ENCODE data around the gene ZNF385D.
"Not testable (repeated sequence)": the region's sequence is repeated elsewhere in the genome, so short reads cannot be mapped to it uniquely, and the experiment has no call there.

The ZNF385D gene

DNA sequence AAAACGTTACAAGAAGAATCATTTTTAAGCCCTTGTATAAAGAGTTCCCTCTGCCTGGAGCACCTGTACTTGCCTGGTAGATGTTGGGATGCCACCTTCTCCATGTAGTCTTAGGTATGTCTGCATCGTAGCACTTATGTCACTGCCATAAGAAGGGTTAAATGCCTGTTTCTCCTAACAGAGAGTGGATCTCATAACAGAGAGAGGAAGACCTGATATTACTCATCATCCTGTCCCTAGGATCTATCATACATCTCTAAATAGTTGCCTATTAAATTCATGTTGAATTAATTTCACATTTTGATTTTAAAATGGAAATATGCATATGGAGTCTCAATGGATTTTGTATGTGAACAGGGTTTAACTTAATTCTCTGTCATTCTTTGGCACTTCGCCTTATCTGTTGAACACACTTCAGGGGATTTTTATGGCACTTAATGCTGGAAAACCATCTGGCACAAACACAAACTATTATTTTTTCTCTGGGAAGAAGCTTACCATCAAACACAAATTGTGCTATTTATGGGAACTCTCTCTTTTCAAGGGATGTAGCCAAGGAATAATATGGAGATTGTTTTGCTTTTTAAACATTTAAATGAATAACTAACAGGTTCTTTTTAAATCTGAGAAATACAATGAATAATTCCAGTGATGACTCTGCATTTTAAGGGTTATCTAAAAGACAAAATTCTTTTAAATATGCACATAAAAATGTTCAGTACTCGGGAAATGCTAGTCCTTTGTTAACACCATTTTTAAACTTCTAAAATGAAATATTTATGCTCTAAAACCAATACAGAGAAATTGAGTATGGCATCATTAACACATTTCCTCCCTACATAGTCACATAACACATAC, 230.7 kb downstream of the ZNF385D start:
- no peak for DNase-seq (ENCODE audit: low read depth in 4 of 4, low spot score in 1 of 4)

DNA sequence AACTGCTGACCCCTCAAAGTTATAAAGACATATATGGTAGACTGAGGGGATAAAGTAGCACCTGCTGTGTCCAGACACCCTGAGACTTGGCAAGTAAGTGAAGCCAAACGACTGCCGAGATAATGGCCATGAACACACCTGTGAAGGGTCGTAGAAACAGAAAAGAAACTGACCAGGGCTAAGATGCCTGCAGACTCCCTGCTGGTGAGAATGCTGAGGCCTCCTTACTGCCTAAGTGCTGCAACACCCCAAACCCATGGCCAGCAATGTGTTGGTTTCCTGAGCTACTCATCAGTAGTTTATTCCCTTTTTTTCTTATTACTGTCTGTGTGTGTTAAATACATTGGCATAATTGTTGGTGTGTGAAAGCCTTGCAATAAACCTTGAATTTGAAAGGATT, 233.8 kb downstream of the ZNF385D start:
- no peak for DNase-seq (ENCODE audit: low read depth in 4 of 4, low spot score in 1 of 4)

DNA sequence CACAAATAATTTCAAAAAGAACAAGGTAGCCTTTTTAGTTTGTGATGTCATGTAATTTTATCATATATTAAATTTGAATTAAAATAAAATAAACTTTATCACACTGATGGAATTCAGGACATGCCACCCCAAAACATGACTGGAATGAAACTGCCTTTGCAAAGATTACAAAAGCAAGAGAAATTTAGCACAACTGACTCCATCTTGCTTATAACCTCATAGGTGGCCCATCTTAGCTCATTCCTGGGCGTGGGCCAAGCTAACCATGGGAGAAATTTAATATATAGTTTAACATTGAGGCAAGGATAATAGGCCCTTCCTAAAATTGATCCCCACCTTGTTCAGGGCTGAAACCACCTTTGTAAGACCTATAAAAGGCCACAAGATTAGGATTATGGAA, 235.6 kb downstream of the ZNF385D start:
- no peak for DNase-seq (ENCODE audit: low read depth in 4 of 4, low spot score in 1 of 4)

DNA sequence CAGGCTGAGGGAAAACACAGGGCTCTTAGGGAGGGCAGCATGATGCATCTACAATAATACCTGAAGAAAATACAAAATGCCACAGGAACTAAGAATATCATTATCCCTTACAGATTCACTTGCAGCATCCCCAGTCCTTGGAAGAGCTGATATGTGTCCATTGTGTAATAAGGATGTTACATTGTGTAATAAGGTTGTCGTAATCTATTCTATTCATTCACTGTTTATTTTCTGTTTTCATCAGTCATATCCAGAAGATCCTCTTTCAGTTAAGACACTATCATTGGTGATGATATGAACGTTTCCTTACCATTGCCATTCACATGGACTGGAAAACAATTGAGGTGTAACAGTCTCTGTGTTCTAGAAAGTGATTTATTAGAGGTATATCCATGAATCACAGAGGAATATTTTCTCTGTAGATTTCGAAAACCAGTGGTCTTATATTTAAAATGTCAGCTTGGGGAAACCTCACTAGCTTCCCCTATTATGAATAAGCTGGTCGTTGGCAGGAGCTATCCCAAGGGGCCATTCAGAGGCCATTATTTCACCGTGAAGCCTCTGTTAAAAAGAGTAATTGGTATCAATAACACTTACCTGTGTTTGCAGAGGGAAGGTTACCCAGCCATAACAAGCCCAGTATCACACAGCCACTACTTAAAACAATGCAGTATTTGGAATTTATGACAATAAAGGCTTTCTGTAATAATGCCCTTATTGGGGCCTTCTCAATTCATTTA, 241.1 kb downstream of the ZNF385D start:
- no peak for DNase-seq (ENCODE audit: low read depth in 4 of 4, low spot score in 1 of 4)

DNA sequence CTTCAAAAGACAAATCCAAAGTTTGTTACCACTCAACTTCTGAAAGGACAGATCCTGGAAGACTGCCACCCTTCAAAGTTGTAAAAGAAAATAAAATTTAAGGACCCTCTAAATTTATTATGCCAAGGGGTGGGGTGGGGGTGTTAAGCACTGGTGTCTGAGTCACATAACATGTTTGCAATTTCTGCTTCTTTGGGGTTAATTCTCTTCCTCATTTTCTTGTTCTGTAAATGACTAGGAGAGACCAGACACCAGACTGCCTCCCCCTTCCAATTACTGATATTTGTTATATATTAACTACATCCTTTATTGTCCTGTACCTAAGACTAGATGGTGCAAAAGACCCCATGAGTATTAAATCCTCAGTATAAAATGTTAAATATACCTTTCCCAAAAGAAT, 242.8 kb downstream of the ZNF385D start:
- DNase-seq (ENCODE audit: low read depth in 4 of 4, low spot score in 1 of 4), result no peak

DNA sequence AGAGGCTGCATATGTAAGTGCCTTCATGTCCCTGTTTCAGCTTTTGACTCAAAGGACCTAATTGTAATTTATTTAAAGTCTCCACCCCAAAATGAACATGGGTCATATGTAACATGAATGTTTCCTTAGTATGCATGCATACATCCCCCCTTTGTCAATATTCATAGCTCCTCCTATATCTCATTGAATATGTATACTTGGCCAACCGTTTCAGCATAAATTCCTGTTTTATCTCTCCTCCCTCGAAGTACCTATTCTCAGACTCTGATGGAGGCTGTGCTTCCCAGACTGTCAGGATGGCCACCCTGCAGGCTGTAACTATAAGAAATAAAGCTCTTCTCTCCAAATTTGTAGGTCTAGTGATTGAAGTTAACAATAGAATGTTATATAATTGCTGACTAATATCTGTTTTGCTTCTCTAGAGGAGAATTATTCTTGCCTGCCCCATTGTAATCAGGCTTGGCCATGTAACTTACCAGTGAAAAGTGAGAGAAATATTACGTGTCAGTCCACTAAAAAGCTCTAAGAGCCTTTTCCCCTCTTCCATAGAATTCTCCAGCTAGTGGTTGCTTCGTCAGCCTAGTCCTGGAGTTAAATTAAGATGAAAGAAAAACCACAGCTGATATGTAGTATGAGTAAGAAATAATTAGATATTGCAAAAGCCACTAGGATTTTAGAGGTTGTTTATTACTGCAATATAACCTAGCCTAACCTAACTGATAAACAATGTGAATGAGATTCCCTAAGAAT, 245.1 kb downstream of the ZNF385D start:
- DNase-seq (ENCODE audit: low read depth in 4 of 4, low spot score in 1 of 4), result no peak

DNA sequence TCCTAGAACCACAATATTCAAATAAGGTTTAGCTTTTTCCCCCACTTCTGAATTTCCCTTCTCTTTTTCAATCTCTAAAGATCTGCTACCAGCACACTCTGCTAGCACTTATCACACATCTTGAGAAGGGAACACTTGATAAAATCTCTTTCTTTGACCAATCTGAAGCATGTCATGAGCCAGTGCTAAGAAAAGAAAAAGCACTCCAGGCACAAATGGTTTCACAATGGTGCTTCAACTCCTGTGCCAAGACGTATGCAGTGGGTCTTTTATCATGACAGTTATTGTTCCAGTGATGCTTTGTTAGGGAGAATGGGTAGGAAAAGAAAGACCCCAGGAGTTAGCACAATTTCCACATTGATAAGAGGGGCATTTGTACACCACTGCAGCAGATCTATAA, 248.4 kb downstream of the ZNF385D start:
- no peak for DNase-seq (ENCODE audit: low read depth in 4 of 4, low spot score in 1 of 4)

DNA sequence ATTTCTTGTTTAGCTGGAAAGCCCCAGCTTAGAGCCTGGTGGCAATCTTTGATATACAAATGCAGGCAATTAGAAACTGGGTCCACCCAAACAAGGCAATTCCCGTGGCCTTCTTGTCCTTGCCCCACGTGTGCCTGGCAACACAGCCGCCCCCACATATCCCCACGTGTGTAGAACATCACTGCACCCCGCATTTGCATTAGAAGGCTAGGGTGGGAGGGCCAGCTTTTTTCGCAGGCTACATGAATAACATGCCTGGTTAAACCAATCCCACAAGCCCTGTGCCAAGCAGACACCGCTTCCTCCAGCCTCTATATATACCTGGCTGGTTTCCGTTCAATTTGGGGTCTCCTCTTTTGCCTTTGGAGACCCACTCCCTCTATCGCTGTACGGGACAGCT, 250.2 kb downstream of the ZNF385D start:
- no peak for DNase-seq (ENCODE audit: low read depth in 4 of 4, low spot score in 1 of 4)

DNA sequence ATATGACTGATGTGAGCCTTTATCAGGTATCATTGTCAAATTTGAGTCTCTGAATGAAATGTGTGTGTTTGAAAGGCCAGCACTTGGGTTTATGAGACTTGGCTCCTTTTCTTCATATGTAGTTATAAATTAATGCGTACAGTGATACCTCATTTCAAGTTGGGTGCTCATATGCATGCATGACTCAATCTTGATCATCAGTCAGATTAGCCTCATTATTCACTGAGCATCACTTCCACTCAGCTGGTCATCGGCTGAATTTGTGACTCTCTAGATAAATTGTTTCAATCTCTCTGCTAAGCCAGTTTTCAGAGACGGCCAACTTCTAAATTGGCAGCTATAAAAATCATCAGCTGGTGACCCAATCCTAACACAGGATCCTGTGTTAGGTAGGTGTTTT, 260.3 kb downstream of the ZNF385D start:
- DNase-seq (ENCODE audit: low read depth in 4 of 4, low spot score in 1 of 4), result not testable (repeated sequence)

DNA sequence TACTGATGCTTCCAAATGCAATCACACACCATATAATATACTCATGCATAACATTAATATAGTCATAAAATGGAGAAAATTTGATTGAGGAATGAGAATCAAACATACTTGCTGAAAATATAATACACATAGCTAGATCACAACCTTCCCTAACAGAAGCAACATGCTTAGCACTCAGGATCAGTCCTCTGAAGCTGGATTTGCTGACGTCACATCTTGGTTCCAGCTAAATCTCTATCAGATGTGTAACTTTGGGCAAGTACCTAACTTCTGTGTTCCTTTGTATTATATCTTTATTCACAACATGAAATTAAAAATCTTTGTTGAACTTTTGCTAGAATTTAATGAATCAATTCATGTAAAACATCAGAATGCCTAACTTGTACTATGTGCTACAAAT, 263.5 kb downstream of the ZNF385D start:
- no peak for DNase-seq (ENCODE audit: low read depth in 4 of 4, low spot score in 1 of 4)

DNA sequence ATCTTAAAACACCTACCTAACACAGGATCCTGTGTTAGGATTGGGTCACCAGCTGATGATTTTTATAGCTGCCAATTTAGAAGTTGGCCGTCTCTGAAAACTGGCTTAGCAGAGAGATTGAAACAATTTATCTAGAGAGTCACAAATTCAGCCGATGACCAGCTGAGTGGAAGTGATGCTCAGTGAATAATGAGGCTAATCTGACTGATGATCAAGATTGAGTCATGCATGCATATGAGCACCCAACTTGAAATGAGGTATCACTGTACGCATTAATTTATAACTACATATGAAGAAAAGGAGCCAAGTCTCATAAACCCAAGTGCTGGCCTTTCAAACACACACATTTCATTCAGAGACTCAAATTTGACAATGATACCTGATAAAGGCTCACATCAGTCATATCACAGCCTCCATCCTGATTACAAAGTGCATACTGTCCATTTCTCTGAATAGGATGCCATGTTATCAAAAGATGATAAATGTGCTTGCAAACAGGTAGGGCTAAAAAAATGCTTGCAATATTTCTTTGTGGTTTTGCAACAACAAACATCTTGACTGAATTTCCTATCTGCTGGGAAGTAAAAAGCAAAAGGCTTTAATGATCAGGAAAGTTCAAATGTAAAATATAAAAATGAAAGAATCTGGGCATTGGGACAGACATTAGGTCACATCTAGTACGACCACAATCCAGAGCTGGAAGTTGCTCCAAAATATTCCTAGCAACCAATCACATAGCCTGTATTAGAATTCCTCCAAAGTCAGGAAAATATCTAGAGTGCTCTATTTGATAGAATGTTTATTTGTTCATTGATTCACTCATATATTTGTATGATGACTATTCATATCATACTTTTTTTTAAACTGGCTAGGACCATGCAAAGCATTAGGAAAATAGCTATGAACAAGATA, 264.7 kb downstream of the ZNF385D start:
- DNase-seq (ENCODE audit: low read depth in 4 of 4, low spot score in 1 of 4), result not testable (repeated sequence)

DNA sequence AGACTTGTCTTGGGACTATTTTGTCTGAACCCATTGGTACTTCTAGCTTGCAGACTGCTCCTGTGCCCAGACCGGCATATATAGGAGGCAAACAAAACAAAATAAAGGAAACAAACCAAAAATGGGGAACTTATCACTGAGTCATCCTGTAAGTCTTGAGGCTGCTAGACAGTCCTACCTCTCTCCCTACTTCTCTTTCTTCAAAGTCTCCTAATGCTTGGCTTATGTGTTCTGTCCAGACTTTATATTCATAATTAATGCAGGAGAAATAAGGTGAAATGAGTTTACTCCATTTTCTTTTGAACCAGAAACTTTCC, 266.2 kb downstream of the ZNF385D start:
- DNase-seq (ENCODE audit: low read depth in 4 of 4, low spot score in 1 of 4), result no peak

DNA sequence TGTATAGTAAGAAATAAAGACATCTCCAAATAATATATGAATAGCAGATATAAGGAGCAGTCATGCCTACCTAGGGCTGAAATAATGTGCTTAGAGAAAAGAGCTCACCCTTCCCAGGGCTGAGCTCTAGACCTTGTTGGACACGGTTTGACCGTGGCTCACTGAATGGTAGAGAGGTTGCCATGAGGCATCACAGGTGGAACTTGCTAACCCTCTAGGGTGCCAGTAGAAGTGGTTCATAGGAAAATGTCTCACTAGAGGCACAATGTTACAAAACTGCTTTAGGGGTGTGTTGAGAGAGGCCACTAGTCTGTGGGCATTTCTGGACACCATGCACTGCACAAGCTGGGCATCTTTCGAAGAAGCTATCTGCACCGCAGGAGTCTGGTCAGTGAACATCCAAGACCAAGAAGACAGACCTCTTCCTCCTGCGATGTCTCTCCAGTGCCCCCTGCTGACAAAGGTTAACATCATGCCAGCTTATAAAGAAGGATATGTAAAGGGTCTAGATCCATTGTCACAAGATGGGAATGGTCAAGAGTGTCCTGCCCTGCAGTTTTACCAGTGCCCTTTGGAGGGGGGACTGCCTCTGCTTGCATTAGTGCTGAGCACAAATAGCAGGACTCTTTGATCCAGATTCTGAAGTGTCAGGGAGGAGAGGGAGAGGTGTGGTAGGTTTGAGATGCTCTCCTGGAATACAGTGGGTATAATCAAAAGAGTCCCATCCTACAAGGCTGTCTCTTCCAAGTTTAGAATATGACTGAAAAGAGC, 266.8 kb downstream of the ZNF385D start:
- DNase-seq (ENCODE audit: low read depth in 4 of 4, low spot score in 1 of 4), result no peak

DNA sequence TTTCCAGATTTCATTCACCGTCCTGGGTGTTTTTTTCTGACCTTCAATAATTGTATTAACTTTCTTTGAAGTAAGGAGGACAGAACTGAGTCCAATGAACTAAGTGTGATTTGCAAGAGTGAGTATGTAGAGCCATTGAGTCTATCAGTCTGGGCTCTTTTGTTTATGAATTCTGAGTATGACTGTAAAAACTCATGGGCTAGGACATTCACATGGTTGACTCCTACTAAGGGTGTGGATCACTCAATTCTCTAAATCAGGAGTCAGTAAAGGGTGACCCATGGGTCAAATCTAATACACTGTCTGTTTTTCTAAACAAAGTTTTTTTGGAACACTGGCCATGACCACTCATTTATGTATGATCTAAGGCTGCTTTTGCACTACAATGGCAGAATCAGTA, 269.0 kb downstream of the ZNF385D start:
- no peak for DNase-seq (ENCODE audit: low read depth in 4 of 4, low spot score in 1 of 4)

DNA sequence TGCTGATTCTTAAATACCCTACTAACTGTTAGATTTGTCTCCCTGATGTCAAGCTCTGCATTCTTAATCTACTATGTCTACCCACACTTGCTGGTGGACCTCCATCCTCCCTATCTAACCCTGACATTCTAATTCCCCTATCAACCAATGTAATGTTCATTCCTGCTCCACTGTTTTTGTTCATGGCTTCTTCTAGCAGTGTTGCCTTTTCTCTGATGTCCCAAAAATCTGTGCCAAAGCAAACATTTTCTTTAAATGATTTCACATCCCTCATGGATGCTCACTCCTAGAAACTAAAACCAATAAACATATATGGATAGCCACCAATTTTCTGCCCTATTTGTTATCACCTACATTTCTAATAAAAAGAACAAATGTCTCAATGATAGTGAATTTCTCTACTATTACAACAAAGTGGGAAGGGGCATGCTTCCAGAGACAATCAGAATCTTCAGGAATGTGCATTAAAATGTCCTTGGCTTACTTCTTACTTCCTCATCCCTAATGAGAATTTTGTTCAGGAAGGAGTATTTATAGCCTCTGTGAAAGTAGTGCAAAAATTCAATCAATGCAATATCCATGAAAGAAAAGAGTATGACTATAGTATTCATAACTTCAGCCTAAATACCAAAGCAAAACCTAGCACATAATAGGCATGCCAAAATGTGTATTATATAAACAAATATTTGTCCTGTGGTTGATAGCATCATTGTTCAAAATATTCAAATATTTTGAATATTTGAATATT, 273.3 kb downstream of the ZNF385D start:
- no peak for DNase-seq (ENCODE audit: low read depth in 4 of 4, low spot score in 1 of 4)

DNA sequence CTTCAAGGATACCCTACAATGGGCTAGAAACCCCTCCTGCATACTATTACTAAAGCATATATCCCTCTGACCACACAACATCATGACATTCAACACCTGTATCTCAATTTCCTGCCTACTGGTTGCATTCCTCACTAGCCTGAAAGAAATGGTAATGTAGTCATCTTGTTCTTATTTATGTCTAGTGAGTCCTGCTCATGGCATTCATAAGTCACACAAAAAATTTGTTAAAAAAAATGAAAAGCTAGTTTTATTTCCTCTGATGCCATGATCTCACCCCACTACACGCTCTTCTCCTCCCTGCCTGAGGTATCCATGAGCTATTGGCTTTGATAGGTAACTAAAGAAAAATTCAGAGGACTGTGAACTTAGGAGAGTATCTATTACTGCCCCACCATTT, 284.5 kb downstream of the ZNF385D start:
- no peak for DNase-seq (ENCODE audit: low read depth in 4 of 4, low spot score in 1 of 4)

DNA sequence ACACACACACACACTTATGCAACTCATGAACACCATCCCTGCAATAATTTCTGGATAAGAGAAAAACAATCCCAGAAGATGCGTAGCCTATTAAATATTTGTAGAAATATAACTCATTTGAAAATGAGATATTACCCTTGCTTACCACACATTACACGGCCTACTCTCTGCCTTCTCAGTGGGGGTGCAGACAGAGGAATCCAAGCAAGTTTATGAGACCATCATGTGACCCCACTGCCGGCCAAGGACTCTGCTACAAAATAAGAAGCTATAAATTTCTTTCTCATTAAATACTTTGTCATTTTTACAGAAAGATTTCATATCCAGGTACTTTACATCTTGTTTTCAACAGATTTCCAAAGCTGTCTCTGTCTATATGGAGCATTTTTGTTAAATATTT, 286.3 kb downstream of the ZNF385D start:
- no peak for DNase-seq (ENCODE audit: low read depth in 4 of 4, low spot score in 1 of 4)

DNA sequence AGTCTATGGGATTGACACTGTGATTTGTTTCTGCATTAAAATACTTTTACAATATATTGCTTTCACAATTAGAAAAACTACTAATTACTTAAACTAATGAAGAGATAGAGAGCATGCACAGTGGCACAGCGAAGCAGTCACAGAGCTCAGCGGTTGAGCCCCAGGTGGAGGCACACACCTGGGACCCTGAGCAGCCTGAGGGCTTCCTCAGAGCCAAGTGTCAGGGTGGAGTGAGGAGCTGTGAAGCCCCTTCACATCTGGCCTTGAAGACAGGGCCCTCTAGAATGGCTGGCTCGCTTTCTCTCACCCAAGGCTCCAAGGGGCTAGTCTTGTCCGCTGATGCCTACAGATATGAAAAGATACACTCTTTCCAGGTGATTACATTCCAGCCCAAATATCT, 287.7 kb downstream of the ZNF385D start:
- DNase-seq (ENCODE audit: low read depth in 4 of 4, low spot score in 1 of 4), result no peak

DNA sequence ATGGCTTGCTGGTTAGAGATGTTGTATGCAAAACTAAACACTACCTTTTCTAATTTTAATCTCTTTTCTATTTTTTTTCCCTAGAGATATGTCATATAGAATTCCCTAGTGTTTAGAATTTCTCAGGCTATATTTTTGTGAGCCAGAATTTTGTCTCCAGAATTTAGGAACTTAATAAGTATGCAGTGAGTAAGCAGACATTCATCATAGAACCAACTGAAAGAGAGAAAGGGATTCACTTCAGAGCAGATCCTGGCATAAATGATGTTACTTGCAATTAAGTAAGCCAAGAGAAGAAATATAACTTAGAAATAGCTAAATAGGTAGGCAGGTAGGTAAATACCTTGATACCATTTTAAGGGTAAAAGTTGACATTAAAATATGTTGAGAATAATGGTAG, 288.9 kb downstream of the ZNF385D start:
- no peak for DNase-seq (ENCODE audit: low read depth in 4 of 4, low spot score in 1 of 4)

DNA sequence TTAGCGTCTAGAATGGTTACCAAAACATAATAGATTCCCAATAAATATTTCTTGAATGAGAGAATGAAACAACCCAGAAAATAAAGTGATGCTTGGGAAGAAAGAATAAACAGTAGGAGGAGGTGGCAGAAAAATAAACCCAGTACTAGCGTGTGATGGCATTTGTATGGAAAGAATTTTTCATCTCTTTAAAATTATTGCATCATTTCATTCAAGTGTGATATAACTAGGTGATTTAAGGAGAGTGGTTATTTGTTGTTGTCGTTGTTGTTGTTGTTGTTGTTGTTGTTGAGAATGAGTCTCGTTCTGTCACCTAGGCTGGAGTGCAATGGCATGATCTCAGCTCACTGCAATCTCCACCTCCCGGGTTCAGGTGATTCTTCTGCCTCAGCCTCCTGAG, 293.9 kb downstream of the ZNF385D start:
- no peak for DNase-seq (ENCODE audit: low read depth in 4 of 4, low spot score in 1 of 4)
